GOT3 (cell line): ENCODE data around the gene LGALS14.

Experiments used
- DNase-seq: peaks from one replicate; lab custom pipeline; 2025; ENCODE audit warnings: mixed read lengths; lab: John Stamatoyannopoulos, UW

The LGALS14 gene

DNA sequence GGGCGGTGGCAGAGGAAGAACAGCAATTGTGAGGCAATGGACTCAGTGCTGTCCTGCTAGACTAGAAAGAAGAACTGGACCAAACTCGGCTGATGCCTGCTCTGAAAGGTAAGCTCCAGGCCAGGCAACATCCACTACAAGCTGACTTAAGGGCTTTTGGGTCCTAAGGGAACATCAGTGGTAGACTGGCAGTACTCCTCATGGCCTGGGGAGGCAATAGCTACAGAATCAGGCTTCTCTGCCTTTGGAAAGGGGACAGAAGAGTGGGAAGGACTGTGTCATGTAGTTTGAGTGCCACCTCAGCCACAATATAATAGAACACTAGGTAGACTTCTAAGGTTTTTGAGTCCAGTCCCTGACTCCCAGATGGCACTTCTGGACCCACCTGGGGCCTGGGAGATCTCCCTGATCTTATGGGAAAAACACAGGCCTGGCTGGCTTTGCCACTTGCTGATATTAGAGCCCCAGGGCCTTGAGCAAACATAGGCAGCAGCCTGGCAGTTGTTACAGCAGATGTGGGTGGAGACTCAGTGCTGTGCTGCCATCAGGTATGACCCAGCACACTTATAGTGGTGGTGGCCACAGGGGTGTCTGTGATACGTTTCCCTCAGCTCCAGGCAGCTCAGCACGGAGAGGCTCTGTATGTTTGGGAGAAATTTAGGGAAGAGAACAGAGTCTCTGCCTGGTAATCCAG, 42.7 kb downstream of the LGALS14 start:
- DNase-seq, result no peak

DNA sequence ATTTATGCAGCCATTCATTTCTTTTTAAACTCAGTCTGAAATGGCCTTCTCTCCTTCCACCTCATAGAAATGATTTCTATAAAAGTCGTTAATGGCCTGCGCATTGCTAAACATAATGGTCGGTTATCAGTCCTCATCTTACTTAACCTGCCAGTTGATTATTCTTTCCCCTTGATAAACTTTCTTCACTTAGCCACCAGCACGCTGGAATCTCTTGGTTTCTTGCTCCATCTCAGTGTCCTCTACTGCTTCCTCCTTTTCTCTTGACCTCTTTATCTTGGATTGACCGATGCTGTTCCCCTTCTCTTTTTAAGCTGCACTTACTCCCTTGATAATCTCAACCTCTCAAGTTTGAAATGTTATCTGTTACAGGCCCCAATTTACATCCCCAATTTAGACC, 45.7 kb downstream of the LGALS14 start:
- no peak for DNase-seq

DNA sequence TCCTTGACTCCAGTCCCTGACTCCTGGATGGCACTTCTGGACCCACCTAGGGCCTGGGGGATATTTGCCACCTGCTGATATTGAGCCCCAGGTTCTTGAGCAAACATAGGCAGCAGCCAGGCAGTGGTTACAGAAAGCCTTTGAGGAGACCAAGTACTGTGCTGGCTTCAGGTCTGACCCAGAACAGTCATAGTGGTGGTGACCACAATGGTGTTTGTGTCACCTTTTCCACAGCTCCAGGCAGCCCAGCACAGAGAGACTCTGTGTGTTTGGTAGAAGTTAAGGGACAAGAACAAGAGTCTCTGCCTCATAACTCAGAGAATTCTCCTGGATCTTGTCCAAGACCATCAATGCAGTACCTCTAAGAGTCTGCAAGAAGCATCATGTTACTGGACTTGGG, 48.1 kb downstream of the LGALS14 start:
- no peak for DNase-seq

DNA sequence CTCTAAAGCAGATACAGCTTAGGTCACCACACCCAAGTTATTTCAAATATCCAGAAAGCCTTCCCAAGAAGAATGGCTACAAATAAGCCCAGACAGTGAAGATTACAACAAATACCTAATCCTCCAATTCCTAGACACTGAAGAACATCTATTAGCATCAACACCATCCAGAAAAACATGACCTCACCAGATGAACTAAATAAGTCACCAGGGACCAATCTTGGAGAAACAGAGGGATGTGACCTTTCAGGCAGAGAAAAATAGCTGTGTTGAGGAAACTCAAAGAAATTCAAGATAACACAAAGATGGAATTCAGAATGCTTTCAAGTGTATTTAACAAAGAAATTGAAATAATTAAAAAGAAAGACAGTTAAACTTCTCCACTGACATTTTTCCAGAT, 48.5 kb downstream of the LGALS14 start:
- DNase-seq, result no peak

DNA sequence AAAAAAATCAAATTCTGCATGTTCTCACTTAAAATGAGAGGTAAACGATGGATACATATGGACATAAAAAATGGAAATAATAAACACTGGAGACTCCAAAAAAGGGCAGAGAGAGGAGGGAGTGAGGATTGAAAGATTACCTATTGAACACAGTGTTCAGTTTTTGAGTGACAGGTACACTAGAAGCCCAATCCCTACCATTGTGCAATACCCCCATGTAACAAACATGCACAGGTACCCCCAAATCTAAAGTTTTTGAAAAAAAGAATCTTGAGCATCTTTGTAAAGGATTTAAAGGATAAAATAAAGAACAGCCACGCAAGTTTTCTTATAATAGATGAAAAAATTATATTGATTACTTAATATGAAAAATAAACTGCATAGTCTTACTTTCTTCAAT, 50.3 kb downstream of the LGALS14 start:
- DNase-seq, result no peak

DNA sequence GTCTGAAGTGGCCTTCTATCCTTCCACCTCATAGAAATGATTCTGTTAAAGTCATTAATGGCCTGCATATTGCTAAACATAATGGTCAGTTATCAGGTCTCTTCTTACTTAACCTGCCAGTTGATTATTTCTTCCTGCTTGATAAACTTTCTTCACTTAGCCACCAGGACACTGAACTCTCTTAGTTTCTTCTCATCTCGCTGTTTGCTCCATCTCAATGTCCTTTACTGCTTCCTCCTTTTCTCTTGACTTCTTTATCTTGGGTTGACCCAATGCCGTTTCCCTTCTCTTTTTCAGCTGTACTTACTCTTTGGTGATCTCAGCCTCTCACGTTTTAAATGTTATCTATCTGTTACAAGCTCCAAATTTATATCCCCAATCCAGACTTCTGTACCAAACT, 50.7 kb downstream of the LGALS14 start:
- DNase-seq, result no peak
